A673 (cell line): ENCODE results near the gene MAN2B2.

Experiments used
- EZH2 ChIP-seq: fragments of 200-600 bp; sonication (generic); IDR thresholded peaks from 2 replicates; pipeline ENCODE4 v1.6.1; 2017; ENCODE audit warnings: borderline replicate concordance, low read depth, mild to moderate bottlenecking, mixed read lengths, antibody characterized with exemption, low read length; ENCODE audit not compliant: poor library complexity, severe bottlenecking
- TF ChIP-seq, protein P1 (sequence below): fragments of 300-800, 200-600 bp; sonication (generic); conservative IDR thresholded peaks from 2 replicates; pipeline ENCODE4 v1.5.1; 2017; ENCODE audit warnings: low read depth, mild to moderate bottlenecking, antibody characterized with exemption, low read length, moderate library complexity, mixed read lengths

DNA sequence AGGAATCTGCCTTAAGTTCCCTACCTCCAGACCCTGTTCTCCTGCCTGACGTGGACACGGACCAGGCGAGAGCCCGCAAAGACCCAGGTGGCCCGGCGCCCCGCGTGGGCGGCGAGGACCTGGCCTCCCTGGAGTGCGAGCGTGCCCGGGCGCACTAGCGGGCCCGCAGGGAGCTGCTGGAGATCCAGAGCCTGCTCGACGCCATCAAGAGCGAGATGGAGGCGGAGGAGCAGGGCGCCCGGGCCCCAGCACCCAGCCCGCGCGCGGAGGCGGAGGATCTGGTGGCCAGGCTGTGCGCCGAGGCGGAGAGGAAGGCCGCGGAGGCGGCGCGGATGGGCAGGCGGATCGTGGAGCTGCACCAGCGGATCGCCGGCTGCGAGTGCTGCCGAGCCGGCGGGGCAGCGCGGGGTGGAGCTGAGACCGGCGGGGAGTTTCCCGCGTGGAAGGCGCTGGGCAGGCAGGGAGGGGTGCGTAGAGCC, 83.6 kb downstream of the MAN2B2 start:
- no peak for TF ChIP-seq EZH2
- TF ChIP-seq, protein P1, sequence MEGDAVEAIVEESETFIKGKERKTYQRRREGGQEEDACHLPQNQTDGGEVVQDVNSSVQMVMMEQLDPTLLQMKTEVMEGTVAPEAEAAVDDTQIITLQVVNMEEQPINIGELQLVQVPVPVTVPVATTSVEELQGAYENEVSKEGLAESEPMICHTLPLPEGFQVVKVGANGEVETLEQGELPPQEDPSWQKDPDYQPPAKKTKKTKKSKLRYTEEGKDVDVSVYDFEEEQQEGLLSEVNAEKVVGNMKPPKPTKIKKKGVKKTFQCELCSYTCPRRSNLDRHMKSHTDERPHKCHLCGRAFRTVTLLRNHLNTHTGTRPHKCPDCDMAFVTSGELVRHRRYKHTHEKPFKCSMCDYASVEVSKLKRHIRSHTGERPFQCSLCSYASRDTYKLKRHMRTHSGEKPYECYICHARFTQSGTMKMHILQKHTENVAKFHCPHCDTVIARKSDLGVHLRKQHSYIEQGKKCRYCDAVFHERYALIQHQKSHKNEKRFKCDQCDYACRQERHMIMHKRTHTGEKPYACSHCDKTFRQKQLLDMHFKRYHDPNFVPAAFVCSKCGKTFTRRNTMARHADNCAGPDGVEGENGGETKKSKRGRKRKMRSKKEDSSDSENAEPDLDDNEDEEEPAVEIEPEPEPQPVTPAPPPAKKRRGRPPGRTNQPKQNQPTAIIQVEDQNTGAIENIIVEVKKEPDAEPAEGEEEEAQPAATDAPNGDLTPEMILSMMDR: no peak
